Brain microvascular endothelial cell (primary cell): Measurements from ENCODE around the gene AHRR.
"Not testable (repeated sequence)": the region's sequence is repeated elsewhere in the genome, so short reads cannot be mapped to it uniquely, and the experiment has no call there.

Experiments used
- DNase-seq: peaks from one replicate; pipeline ENCODE4 v3.0.0-alpha.2; 2020
- H3K27ac ChIP-seq: fragments of 250-450 bp; sonication (Bioruptor Pico); 2 replicates; pipeline ENCODE4 v1.5.1; 2020; ENCODE audit warnings: mild to moderate bottlenecking, moderate library complexity
- H3K27me3 ChIP-seq: fragments of 250-450 bp; sonication (Bioruptor Pico); replicated peaks from 2 replicates; pipeline ENCODE4 v1.5.1; 2020; ENCODE audit warnings: mild to moderate bottlenecking
- H3K36me3 ChIP-seq: fragments of 250-450 bp; sonication (Bioruptor Pico); replicated peaks from 2 replicates; pipeline ENCODE4 v1.5.1; 2020; ENCODE audit warnings: mild to moderate bottlenecking
- H3K4me3 ChIP-seq: 2 replicates; pipeline ENCODE4 v1.5.1; 2011; ENCODE audit warnings: low read depth, mild to moderate bottlenecking, control low read depth, low read length, moderate library complexity
- in situ Hi-C: cut with HindIII; loops from 2 replicates; pipeline ENCODE4 v1.10.0; 2017; ENCODE audit warnings: low sequenced_read_pairs, low pct_ligation_motif_present
- TF ChIP-seq, protein P1 (sequence below): IDR thresholded peaks from 2 replicates; pipeline ENCODE4 v1.5.1; 2011; ENCODE audit warnings: low read depth, mild to moderate bottlenecking, moderate library complexity, low read length, control low read depth, inconsistent platforms; ENCODE audit errors: missing control alignments

The AHRR gene

DNA sequence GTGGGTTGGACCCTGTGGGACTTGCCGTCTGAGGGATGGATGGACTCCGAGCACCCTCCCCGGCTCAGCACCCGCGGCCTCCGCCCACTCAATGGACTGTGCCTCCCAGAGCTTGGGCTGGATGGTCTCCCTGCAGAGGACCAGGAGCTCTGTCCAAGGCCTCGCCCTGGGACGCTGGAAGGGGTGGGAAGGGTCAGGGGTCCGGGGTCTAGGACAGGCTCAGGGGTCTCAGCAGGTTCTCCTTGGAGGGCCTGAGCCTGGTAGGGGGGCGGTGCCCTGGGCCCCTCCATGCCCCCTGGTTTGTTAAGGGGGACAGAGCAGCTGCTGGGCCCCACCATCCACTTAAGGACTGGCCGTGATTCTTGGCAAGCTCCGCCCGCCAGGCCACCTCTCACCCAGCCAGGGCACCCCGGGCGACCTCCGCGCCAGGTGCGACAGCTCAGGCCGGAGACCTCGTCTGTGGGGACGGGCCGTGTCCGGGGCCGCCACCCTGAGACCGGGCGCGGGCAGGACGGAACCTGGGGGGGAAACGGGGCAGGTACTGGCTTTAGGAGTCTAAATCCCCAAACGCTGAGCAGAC lies 150.7 kb downstream of the AHRR start:
- in situ Hi-C loops, result no loop called here
- DNase-seq, result no peak
- TF ChIP-seq, protein P1, sequence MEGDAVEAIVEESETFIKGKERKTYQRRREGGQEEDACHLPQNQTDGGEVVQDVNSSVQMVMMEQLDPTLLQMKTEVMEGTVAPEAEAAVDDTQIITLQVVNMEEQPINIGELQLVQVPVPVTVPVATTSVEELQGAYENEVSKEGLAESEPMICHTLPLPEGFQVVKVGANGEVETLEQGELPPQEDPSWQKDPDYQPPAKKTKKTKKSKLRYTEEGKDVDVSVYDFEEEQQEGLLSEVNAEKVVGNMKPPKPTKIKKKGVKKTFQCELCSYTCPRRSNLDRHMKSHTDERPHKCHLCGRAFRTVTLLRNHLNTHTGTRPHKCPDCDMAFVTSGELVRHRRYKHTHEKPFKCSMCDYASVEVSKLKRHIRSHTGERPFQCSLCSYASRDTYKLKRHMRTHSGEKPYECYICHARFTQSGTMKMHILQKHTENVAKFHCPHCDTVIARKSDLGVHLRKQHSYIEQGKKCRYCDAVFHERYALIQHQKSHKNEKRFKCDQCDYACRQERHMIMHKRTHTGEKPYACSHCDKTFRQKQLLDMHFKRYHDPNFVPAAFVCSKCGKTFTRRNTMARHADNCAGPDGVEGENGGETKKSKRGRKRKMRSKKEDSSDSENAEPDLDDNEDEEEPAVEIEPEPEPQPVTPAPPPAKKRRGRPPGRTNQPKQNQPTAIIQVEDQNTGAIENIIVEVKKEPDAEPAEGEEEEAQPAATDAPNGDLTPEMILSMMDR, result no peak
- peaks cover 5% of the 10 kb centered on the region for H3K36me3 ChIP-seq
- peak overlapping the region; percentile 57 for H3K27ac ChIP-seq
- peaks cover 28% of the 10 kb centered on the region for H3K27me3 ChIP-seq
- H3K4me3 ChIP-seq, result peak overlapping the region; percentile 66

DNA sequence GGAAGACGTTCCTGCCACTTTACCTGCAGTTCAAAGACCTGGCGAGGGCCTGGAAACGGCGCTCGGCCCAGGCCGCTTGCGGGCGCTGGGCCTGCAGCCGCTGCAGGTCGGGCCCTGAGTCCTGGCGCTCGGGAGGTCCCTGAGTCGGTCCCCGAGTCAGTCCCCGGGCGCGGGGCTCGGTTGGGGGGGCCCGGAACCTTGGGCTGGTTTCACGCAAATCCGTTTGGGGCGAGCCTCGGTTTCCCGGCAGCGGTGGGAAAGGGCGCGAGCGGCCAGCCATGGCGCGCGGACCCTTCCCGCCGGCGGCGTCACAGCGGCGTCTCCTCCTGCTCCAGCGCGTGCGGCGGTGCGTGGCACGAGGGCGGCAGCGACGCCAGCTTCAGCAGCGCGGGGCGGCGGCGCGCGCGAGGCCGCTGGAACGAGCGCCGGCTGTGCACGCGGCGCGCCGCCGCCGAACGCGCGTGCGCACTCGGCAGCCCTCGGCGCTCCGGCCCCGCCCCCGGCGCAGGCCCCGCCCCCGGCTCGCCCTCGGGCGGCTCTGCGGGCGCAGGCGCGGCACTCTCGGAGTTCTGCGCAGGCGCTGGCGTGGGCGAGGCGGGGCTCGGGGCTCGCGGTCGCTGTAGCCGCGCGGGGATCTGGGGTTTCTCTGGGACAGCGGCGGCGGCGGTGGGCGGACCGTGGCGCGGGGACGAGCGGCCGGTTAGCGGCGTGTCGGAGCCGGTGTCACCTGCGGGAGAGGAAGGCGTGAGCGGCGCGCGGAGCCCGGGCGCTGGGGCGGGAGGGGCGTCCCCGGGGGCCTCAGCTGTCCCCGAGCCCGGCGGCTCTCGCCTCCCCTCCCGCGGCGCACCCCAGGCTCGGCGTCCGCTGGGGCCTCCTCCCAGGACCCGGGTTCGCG lies 151.4 kb downstream of the AHRR start:
- TF ChIP-seq, protein P1, result no peak
- H3K27ac ChIP-seq, result peak overlapping the region; percentile 57
- H3K27me3 ChIP-seq, result peaks cover 31% of the 10 kb centered on the region
- peak; percentile 53 for DNase-seq
- peaks cover 5% of the 10 kb centered on the region for H3K36me3 ChIP-seq
- in situ Hi-C loops, result no loop called here
- H3K4me3 ChIP-seq, result peak overlapping the region; percentile 66

DNA sequence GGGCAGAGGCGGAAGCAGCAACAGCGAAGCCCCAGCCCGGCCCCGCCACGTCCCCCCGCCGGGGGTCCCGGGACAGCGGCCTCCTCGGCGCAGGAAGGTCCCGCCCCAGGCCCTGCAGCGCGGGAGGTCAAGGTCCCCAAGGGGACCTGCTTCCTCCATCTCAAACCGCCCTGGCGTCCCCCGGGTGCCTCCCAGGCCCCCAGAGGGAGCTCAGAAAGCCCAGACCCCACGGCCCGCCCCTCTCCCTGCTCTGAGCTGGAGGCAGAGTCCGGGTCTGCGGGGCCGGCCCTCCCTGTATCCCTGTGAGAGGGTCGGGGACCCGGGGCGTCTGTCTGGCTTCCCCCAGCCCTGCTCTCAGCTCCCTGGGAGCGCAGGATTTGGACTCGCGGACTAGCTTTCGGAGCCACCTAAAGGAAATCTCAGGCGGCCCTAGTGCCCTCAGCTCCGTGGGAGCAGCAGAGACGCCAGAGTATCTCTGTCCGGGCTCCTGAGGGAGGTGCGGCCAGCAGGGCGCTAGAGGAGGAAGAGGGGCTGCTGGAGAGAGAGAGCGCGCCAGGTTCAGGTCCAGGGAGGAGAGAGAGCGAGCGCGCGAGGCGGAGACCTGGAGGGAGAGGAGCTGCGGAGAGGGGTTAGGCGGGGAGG lies 152.2 kb downstream of the AHRR start:
- Histone ChIP-seq H3K4me3 (peak overlapping the region; percentile 64), H3K36me3 (peaks cover 5% of the 10 kb centered on the region), H3K27ac (no peak overlapping the region), H3K27me3 (peaks cover 32% of the 10 kb centered on the region)
- DNase-seq, result no peak
- in situ Hi-C loops, result no loop called here
- TF ChIP-seq, protein P1, result no peak

DNA sequence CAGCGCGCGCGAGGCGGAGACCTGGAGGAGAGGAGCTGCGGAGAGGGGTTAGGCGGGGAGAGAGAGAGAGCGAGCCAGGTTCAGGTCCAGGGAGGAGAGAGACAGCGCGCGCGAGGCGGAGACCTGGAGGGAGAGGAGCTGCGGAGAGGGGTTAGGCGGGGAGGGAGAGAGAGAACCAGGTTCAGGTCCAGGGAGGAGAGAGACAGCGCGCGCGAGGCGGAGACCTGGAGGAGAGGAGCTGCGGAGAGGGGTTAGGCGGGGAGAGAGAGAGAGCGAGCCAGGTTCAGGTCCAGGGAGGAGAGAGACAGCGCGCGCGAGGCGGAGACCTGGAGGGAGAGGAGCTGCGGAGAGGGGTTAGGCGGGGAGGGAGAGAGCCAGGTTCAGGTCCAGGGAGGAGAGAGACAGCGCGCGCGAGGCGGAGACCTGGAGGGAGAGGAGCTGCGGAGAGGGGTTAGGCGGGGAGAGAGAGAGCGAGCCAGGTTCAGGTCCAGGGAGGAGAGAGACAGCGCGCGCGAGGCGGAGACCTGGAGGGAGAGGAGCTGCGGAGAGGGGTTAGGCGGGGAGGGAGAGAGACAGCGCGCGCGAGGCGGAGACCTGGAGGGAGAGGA lies 152.8 kb downstream of the AHRR start:
- peak overlapping the region; percentile 17 for H3K4me3 ChIP-seq
- H3K36me3 ChIP-seq, DNase-seq, in situ Hi-C loops, H3K27ac ChIP-seq: not testable (repeated sequence)
- H3K27me3 ChIP-seq, result peaks cover 32% of the 10 kb centered on the region

DNA sequence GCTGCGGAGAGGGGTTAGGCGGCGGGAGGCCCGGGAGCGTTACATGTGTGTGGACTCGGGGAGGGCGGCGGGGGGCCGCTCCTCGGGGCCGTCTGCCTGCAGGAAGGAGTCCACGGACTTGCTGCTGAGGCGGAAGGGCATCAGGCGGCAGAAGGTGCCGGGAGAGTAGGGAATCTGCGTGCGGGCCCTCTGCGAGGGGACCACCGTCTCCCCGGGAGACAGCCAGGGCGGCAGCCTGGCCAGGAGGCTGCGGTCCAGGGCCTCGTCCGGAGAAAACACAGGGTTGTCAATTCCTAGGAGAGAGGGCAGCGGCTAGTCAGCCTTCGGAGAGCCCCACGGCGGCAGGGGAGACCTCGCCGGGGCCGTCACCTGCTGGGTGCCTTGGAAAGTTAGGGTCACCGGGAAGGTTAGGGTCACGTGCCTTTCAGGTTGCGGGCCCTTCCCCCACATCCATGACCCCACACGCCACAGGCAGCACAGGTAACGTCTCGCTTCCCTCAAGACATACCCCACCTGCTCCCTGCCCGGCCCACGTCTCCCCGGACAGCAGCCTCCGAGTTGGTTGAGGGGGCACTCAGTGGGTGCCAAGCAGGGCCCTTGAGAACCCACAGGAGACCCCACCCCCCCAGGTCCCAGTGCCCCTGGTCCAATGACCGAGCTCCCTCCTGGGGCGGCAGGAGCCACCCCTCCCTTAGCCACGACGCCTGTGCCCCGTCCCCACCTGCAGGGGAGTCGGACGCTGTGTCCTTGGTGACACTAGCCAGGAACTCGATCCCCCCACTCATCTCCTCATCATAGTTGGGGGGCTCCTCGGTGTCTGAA lies 153.5 kb downstream of the AHRR start:
- Histone ChIP-seq H3K4me3 (peak overlapping the region; percentile 15), H3K27ac (no peak overlapping the region), H3K36me3 (peaks cover 2% of the 10 kb centered on the region), H3K27me3 (peaks cover 32% of the 10 kb centered on the region)
- DNase-seq, result no peak
- in situ Hi-C loops, result no loop called here
- TF ChIP-seq, protein P1, result no peak
